Measurements from ENCODE around the gene ZYG11A.

GRCh38 chr1:52880206-52880605 lies 37.6 kb downstream of the ZYG11A start:
- no peak for TF ChIP-seq CTCF (IDR thresholded peaks at IDR 0.05)
- no peak for TF ChIP-seq POLR2A (IDR thresholded peaks at IDR 0.05)
